ENCODE results near the gene CPVL.

DNA sequence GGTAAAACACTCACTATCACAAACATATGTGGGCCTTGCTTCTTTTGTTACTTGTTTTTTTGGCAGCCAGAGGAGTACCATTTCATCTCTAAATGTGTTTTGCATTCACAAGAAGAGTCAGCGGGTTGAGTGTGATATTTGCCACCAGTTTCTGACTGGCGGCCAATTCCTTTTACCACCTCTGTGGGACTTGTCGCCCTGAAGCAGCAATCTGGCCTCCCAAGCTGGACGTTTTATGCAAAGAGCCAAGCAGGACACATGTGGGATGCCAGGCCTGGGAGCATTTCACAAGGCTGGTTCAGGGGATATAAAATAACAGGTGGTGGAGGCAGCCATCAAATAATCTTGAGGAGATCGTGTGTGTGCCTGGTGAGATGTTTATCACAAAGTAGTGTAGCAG lies 126.4 kb downstream of the CPVL start:
- TF ChIP-seq ZNF114 (tag by site-specific recombination; IDR thresholded peaks at IDR 0.05), result no peak
- no peak for TF ChIP-seq ZNF514 (tag by site-specific recombination; IDR thresholded peaks at IDR 0.05)
- TF ChIP-seq ZNF274 (IDR thresholded peaks at IDR 0.05; ENCODE audit: low read length), result no peak
- TF ChIP-seq ZNF274 (tag by site-specific recombination; IDR thresholded peaks at IDR 0.05; ENCODE audit: borderline replicate concordance), result no peak
- TF ChIP-seq, protein P1, sequence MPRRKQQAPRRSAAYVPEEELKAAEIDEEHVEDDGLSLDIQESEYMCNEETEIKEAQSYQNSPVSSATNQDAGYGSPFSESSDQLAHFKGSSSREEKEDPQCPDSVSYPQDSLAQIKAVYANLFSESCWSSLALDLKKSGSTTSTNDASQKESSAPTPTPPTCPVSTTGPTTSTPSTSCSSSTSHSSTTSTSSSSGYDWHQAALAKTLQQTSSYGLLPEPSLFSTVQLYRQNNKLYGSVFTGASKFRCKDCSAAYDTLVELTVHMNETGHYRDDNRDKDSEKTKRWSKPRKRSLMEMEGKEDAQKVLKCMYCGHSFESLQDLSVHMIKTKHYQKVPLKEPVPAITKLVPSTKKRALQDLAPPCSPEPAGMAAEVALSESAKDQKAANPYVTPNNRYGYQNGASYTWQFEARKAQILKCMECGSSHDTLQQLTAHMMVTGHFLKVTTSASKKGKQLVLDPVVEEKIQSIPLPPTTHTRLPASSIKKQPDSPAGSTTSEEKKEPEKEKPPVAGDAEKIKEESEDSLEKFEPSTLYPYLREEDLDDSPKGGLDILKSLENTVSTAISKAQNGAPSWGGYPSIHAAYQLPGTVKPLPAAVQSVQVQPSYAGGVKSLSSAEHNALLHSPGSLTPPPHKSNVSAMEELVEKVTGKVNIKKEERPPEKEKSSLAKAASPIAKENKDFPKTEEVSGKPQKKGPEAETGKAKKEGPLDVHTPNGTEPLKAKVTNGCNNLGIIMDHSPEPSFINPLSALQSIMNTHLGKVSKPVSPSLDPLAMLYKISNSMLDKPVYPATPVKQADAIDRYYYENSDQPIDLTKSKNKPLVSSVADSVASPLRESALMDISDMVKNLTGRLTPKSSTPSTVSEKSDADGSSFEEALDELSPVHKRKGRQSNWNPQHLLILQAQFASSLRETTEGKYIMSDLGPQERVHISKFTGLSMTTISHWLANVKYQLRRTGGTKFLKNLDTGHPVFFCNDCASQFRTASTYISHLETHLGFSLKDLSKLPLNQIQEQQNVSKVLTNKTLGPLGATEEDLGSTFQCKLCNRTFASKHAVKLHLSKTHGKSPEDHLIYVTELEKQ (tag by site-specific recombination; IDR thresholded peaks at IDR 0.05; ENCODE audit: borderline replicate concordance), result no peak
- TF ChIP-seq, protein P2, sequence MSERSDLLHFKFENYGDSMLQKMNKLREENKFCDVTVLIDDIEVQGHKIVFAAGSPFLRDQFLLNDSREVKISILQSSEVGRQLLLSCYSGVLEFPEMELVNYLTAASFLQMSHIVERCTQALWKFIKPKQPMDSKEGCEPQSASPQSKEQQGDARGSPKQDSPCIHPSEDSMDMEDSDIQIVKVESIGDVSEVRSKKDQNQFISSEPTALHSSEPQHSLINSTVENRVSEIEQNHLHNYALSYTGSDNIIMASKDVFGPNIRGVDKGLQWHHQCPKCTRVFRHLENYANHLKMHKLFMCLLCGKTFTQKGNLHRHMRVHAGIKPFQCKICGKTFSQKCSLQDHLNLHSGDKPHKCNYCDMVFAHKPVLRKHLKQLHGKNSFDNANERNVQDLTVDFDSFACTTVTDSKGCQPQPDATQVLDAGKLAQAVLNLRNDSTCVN (tag by site-specific recombination; optimal IDR thresholded peaks at IDR 0.05), result no peak
- TF ChIP-seq, protein P3, sequence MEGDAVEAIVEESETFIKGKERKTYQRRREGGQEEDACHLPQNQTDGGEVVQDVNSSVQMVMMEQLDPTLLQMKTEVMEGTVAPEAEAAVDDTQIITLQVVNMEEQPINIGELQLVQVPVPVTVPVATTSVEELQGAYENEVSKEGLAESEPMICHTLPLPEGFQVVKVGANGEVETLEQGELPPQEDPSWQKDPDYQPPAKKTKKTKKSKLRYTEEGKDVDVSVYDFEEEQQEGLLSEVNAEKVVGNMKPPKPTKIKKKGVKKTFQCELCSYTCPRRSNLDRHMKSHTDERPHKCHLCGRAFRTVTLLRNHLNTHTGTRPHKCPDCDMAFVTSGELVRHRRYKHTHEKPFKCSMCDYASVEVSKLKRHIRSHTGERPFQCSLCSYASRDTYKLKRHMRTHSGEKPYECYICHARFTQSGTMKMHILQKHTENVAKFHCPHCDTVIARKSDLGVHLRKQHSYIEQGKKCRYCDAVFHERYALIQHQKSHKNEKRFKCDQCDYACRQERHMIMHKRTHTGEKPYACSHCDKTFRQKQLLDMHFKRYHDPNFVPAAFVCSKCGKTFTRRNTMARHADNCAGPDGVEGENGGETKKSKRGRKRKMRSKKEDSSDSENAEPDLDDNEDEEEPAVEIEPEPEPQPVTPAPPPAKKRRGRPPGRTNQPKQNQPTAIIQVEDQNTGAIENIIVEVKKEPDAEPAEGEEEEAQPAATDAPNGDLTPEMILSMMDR (tag by site-specific recombination; IDR thresholded peaks at IDR 0.05), result no peak
- no peak for TF ChIP-seq KLF16 (tag by site-specific recombination; IDR thresholded peaks at IDR 0.05)
- TF ChIP-seq, protein P4, sequence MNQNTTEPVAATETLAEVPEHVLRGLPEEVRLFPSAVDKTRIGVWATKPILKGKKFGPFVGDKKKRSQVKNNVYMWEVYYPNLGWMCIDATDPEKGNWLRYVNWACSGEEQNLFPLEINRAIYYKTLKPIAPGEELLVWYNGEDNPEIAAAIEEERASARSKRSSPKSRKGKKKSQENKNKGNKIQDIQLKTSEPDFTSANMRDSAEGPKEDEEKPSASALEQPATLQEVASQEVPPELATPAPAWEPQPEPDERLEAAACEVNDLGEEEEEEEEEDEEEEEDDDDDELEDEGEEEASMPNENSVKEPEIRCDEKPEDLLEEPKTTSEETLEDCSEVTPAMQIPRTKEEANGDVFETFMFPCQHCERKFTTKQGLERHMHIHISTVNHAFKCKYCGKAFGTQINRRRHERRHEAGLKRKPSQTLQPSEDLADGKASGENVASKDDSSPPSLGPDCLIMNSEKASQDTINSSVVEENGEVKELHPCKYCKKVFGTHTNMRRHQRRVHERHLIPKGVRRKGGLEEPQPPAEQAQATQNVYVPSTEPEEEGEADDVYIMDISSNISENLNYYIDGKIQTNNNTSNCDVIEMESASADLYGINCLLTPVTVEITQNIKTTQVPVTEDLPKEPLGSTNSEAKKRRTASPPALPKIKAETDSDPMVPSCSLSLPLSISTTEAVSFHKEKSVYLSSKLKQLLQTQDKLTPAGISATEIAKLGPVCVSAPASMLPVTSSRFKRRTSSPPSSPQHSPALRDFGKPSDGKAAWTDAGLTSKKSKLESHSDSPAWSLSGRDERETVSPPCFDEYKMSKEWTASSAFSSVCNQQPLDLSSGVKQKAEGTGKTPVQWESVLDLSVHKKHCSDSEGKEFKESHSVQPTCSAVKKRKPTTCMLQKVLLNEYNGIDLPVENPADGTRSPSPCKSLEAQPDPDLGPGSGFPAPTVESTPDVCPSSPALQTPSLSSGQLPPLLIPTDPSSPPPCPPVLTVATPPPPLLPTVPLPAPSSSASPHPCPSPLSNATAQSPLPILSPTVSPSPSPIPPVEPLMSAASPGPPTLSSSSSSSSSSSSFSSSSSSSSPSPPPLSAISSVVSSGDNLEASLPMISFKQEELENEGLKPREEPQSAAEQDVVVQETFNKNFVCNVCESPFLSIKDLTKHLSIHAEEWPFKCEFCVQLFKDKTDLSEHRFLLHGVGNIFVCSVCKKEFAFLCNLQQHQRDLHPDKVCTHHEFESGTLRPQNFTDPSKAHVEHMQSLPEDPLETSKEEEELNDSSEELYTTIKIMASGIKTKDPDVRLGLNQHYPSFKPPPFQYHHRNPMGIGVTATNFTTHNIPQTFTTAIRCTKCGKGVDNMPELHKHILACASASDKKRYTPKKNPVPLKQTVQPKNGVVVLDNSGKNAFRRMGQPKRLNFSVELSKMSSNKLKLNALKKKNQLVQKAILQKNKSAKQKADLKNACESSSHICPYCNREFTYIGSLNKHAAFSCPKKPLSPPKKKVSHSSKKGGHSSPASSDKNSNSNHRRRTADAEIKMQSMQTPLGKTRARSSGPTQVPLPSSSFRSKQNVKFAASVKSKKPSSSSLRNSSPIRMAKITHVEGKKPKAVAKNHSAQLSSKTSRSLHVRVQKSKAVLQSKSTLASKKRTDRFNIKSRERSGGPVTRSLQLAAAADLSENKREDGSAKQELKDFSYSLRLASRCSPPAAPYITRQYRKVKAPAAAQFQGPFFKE (tag by site-specific recombination; IDR thresholded peaks at IDR 0.05; ENCODE audit: borderline replicate concordance), result no peak
- TF ChIP-seq, protein P5, sequence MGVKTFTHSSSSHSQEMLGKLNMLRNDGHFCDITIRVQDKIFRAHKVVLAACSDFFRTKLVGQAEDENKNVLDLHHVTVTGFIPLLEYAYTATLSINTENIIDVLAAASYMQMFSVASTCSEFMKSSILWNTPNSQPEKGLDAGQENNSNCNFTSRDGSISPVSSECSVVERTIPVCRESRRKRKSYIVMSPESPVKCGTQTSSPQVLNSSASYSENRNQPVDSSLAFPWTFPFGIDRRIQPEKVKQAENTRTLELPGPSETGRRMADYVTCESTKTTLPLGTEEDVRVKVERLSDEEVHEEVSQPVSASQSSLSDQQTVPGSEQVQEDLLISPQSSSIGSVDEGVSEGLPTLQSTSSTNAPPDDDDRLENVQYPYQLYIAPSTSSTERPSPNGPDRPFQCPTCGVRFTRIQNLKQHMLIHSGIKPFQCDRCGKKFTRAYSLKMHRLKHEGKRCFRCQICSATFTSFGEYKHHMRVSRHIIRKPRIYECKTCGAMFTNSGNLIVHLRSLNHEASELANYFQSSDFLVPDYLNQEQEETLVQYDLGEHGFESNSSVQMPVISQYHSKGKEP (tag by site-specific recombination; IDR thresholded peaks at IDR 0.05), result no peak
- no peak for TF ChIP-seq ZFP69B (tag by site-specific recombination; IDR thresholded peaks at IDR 0.05)
- no peak for TF ChIP-seq ZNF629 (tag by site-specific recombination; IDR thresholded peaks at IDR 0.05)
- no peak for TF ChIP-seq ZNF184 (tag by site-specific recombination; IDR thresholded peaks at IDR 0.05)
- no peak for TF ChIP-seq TRIM28 (IDR thresholded peaks at IDR 0.05; ENCODE audit: borderline replicate concordance, low read length)

Measured in HEK293 (cell line).